GM12873 (cell line): ENCODE data around the gene FUOM.

Experiments
- CTCF ChIP-seq: IDR thresholded peaks from 2 replicates; pipeline ENCODE4 v1.5.1; 2012; ENCODE audit warnings: low read depth, mild to moderate bottlenecking, moderate library complexity, low read length, control low read depth; ENCODE audit not compliant: insufficient read depth; ENCODE audit errors: missing control alignments

Gene FUOM

GRCh38 chr10:133350283-133350949 lies 7.4 kb downstream of the FUOM start:
- TF ChIP-seq CTCF = no peak

GRCh38 chr10:133349577-133350011 lies 8.2 kb downstream of the FUOM start:
- no peak for TF ChIP-seq CTCF

GRCh38 chr10:133349160-133349568 lies 8.7 kb downstream of the FUOM start:
- TF ChIP-seq CTCF = no peak

GRCh38 chr10:133347710-133348517 lies 9.9 kb downstream of the FUOM start:
- TF ChIP-seq CTCF = no peak

GRCh38 chr10:133346413-133346812 lies 11.4 kb downstream of the FUOM start:
- no peak for TF ChIP-seq CTCF

- no peak for TF ChIP-seq CTCF
Observed at GRCh38 chr10:133344236-133344635, 13.6 kb downstream of the FUOM start.

GRCh38 chr10:133343558-133343957 lies 14.3 kb downstream of the FUOM start:
- no peak for TF ChIP-seq CTCF
